T-helper 9 cell (primary cell): ENCODE results near the gene UNC93B1.

Experiments used
- DNase-seq: peaks from one replicate; pipeline ENCODE4 v3.0.0-alpha.2; 2020
- total RNA-seq, 2 donors: gene quantifications; one replicate each; lab custom pipeline; 2026; lab: John Stamatoyannopoulos, UW

Gene UNC93B1
- total RNA-seq: 18.3 to 25.7 reads per million in 2 donors

DNA sequence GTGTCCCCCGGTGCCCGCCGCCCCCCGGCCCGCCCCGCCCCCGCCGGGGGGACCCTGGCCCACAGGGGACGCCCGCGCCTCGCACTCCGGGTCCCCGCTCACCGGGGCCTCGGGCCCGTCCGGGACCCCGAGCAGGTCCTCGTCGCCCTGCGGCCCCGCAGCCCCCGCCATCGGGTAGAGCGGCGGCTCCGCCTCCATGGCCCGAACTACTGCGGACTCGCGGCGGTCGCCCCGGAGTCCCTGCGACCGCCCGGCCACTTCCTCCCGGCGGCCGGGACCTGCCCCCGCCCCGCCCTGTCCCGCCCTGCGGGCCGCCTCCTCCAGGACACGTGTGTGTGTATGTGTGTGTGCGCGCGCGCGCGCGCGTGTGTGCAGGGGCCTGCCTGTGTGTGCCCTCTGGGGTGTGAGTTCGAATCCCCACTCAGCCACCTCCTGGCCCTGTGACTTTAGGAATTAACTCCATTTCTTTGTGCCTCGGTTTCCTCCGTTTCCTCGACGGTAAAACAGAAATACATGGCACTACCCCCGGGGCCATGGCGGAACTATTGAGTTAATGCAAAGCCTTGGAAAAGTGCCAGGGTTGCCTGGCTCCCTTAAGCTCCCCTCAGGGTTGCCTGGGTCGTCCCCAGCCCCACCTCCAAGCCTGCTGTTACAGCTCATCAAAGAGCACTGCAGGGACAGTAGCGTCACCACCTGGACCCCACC lies at the start of gene UNC93B1:
UNC93B1 (minus strand) TSS at position 252 of the 705 bp plus-strand sequence; CDS start at position 198, 54 bp downstream.
- DNase-seq: peak; percentile 63

- no peak for DNase-seq
Observed at GRCh38 chr11:68053117-68053516, 49.2 kb upstream of the UNC93B1 start.

- DNase-seq: no peak
Observed at GRCh38 chr11:68052137-68052873, 48.4 kb upstream of the UNC93B1 start.

DNA sequence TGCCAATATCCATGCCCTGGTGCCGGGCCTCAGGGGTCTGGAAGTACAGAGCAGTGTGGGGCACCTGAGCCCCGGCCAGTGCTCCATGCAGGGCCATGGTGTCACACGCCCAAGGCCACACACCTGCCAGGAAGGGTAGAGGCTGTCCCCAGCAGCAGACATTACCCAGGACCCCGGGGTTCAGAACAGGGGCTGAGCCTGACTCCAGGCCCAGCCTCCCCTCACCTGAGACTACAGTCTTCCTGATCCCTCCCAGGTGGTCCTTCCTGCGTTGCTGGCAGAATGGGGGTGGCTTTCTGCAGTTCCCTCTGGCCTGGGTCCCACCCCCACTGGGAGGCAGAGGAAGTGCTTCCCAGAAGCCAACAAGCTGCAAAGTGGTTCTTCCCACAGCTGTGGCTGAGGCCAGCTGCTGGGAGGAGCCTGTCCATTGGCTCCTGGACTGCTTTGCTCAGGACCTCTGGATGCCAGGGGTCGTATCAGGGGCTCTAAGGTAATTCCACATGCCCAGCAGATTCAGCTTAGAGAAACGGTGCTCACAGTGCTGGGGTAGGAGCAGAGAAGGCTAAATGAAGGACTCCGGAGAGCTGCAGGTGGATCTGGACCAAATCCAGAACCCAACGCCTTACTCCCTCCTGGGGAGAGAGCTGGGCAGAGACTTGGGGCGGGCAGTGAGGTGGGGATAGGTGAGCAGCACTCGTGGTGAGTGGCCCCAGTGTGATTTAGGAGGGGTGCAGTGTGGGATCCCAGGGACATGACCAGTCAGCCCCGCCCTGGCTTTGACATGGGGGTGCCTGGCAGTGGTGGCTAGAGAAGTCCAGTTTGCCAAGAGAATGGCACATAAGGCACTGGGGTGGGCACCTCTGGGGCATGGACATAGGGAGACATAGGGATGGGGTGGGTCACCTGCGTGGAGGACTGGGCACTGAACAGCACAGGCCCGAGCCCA lies 47.6 kb upstream of the UNC93B1 start:
- no peak for DNase-seq

- no peak for DNase-seq
Observed at GRCh38 chr11:68050371-68050841, 46.5 kb upstream of the UNC93B1 start.

- DNase-seq: no peak
Observed at GRCh38 chr11:68049509-68050370, 45.8 kb upstream of the UNC93B1 start.

GRCh38 chr11:68048681-68049508 lies 45.0 kb upstream of the UNC93B1 start:
- DNase-seq: no peak

DNA sequence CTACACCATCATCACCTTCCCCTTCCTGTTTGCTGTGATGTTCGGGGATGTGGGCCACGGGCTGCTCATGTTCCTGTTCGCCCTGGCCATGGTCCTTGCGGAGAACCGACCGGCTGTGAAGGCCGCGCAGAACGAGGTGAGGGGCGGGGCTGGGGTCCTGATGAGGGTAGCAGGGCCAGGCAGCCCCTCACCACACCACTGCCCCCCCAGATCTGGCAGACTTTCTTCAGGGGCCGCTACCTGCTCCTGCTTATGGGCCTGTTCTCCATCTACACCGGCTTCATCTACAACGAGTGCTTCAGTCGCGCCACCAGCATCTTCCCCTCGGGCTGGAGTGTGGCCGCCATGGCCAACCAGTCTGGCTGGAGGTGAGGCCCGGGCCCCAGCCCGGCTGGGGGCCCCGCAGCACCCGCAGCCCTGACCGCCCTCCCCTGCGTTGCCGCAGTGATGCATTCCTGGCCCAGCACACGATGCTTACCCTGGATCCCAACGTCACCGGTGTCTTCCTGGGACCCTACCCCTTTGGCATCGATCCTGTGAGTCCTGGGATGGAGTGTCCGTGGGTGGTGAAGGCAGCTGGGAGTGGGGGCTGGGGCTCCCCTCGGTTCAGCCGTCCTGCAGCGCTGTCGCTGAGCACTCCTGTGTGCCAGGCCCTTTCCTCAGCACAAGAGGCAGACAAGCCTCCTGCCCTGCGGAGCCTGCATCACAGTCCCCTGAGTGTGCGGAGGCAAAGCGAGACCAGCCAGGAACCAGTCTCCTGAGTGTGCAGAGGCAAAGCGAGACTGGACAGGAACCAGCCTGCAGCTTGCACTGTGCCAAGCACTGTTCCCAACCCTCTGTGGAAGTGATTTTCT lies 43.8 kb upstream of the UNC93B1 start:
- DNase-seq: no peak

DNA sequence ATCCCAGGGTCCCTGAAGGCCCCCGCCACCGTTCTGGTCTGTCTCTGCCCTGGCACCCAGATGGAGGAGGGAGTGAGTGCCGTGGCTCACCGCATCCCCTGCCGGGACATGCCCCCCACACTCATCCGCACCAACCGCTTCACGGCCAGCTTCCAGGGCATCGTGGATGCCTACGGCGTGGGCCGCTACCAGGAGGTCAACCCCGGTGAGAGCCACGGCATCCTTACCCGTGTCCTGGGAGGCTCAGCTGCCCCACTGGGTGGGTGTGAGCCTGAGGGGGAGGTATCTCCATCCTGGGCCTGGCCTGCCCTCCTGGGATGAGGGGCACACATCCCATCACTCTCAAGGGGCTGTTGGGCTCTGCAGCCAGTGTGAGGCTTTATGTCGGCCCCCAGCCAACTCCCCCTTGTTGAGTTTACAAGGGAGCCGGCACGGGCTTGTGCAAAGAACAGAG lies 41.0 kb upstream of the UNC93B1 start:
- DNase-seq: no peak

DNA sequence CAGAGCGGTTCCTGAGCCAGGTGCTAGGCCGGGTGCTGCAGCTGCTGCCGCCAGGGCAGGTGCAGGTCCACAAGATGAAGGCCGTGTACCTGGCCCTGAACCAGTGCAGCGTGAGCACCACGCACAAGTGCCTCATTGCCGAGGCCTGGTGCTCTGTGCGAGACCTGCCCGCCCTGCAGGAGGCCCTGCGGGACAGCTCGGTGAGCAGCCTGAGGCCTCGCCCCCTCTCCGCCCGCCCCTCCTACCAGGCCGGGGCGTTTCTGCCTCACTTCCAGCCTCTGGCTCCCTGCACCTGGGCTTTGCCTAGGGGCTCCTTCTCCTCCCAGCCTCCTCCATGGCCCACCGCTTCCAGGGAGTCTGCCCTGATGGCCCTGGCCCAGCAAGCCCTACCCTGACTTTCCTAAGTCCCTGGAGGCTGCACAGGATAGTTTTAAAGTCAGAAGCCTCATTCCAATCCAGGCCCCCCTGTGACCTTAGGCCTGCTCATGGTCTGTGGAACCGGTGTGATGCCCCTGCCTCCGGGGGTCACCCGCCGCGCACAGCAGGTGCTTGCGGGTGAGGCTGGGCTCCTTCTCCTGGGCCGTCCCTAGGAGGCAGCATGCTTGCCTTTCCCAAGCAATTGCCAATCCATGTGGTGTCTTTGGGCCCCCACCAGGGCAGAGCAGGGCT lies 40.4 kb upstream of the UNC93B1 start:
- no peak for DNase-seq

DNA sequence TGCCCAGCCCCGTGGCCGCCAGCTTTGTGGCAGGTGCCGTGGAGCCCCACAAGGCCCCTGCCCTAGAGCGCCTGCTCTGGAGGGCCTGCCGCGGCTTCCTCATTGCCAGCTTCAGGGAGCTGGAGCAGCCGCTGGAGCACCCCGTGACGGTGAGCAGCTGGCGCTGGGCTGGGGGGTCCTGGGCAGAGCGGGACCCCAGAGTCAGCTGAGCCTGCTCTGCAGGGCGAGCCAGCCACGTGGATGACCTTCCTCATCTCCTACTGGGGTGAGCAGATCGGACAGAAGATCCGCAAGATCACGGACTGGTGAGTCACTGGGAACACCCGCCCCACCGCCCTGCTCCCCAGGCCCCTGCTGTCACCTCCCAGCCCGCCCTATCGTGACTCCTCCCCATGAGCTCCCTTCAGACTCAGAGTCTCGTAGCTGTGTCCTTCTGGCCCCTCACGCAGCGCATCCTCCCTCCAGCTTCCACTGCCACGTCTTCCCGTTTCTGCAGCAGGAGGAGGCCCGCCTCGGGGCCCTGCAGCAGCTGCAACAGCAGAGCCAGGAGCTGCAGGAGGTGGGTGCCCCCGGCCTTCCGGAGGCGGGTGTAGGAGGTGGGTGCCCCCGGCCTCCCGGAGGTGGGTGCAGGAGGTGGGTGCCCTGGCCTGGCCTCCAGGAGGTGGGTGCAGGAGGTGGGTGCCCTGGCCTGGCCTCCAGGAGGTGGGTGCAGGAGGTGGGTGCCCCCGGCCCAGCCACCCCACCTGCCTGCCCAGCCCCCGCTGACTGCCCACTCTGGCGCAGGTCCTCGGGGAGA lies 39.6 kb upstream of the UNC93B1 start:
- no peak for DNase-seq

DNA sequence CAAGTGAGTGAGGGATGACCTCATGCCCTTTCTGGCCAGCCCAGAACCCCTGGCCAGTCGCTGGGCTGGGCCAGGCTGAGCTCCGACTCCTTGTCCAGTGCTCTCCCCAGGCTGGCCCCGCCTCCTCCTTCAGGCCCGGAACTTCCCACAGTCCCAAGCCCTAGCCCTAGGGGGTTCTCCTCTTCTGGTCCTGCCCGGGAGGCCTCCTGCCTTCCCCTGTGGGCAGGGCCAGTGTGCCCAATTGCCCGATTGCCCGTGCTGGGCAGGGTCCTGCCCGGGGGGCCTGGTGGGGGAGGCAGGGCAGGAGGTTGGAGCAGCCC lies 39.1 kb upstream of the UNC93B1 start:
- DNase-seq: no peak

DNA sequence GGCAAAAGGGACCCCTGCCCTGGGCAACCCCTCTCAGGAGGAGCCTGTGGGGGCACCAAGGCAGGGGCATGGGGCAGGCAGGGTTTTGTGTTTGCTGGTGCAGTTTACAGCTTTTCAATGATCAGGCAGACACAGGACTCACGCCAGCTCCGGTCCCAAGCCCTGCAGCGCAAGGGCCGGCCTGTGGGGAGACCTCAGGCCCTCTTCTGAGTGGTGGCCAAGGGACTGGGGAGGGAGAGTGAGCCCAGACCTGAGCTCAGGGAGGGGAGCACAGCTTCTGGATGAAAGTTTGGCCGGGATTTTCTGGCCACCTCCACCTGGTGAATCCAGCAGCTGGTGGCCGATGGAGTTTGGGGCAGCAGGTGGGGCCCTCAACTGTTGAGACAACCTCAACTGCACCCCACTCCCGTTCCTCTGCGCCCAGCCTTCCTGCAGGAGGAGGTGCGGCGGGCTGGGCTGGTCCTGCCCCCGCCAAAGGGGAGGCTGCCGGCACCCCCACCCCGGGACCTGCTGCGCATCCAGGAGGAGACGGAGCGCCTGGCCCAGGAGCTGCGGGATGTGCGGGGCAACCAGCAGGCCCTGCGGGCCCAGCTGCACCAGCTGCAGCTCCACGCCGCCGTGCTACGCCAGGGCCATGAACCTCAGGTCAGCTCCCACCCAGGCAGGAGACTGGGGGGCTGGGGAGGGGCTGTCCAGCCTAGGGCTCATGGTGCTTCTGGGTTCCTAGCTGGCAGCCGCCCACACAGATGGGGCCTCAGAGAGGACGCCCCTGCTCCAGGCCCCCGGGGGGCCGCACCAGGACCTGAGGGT lies 38.5 kb upstream of the UNC93B1 start:
- DNase-seq: no peak

GRCh38 chr11:68041617-68042218 lies 37.8 kb upstream of the UNC93B1 start:
- no peak for DNase-seq

DNA sequence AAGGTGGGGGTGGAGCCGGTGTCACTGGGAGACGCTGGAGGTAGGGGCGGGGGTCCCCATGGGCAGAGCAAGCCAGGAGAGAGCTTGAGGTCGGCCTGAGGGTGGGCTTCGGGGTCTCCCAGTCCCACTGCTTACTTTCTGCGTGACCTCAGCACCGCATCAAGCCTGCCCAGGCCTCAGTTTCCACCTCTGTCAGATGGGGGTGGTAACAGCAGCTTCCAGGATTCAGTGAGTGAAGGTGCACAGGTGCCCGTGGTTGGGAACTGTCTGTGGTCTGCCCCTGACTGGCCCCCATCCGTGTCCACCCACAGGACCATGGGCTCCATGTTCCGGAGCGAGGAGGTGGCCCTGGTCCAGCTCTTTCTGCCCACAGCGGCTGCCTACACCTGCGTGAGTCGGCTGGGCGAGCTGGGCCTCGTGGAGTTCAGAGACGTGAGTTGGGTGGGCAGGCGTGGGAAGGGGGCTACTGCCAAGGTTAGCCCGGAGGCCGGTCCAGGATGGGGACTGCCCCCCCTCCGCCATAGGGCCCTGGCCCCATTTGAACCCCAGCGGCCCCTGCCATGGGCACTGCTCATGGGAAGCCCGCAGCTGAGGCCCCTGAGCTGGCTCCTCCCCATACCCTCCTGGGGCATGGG lies 37.2 kb upstream of the UNC93B1 start:
- DNase-seq: no peak

- DNase-seq: peak; percentile 25
Observed at GRCh38 chr11:68040101-68040956, 36.4 kb upstream of the UNC93B1 start.
